ENCODE measurements around the gene ZNF227.
"Not testable (repeated sequence)": the region's sequence is repeated elsewhere in the genome, so short reads cannot be mapped to it uniquely, and the experiment has no call there.

ZNF227 gene

GRCh38 chr19:44212250-44212865, at the start of gene ZNF227:
TSS of gene ZNF227 (plus strand) at chr19:44212532. CDS start at chr19:44217793, 5,261 bp downstream.
- peak; percentile 81 to 96 for DNase-seq

DNA sequence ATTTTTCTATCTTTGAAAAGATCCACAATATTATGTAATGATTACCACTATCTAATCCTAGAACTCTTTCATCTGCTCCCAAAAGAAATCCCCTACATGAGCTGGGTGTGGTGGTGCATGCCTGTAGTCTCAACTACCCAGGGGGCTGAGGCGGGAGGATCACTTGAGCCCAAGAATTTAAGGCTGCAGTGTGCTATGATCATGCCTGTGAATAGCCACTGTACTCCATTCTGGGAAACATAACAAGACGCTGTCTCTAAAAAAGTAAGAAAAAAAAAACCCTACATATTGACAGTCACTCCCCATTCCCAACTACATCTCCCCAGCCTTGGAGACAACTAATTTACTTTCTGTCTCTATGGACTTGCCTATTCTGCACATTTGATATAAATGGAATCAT, 48.5 kb upstream of the ZNF227 start:
- DNase-seq: no peak

- no peak for DNase-seq
Observed at GRCh38 chr19:44164327-44164672, 48.0 kb upstream of the ZNF227 start.

- peak; percentile 91 to 99 for DNase-seq
Observed at GRCh38 chr19:44164673-44165512, 47.4 kb upstream of the ZNF227 start, which contains the start of gene ZNF226. TSS of gene ZNF226 (plus strand) at chr19:44165100. CDS start at chr19:44170081, 4,981 bp downstream.

GRCh38 chr19:44170660-44171059, 41.7 kb upstream of the ZNF227 start:
- not testable (repeated sequence) for DNase-seq

DNA sequence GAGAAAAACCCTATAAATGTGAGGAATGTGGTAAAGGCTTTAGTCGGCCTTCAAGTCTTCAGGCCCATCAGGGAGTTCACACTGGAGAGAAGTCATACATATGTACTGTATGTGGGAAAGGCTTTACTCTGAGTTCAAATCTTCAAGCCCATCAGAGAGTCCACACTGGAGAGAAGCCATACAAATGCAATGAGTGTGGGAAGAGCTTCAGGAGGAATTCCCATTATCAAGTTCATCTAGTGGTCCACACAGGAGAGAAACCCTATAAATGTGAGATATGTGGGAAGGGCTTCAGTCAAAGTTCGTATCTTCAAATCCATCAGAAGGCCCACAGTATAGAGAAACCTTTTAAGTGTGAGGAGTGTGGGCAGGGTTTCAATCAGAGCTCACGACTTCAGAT, 35.7 kb upstream of the ZNF227 start:
- no peak for DNase-seq

GRCh38 chr19:44180968-44181367, 31.4 kb upstream of the ZNF227 start:
- DNase-seq: no peak

GRCh38 chr19:44182145-44182544, 30.2 kb upstream of the ZNF227 start:
- DNase-seq: no peak

GRCh38 chr19:44190020-44190419, 22.3 kb upstream of the ZNF227 start:
- no peak for DNase-seq

DNA sequence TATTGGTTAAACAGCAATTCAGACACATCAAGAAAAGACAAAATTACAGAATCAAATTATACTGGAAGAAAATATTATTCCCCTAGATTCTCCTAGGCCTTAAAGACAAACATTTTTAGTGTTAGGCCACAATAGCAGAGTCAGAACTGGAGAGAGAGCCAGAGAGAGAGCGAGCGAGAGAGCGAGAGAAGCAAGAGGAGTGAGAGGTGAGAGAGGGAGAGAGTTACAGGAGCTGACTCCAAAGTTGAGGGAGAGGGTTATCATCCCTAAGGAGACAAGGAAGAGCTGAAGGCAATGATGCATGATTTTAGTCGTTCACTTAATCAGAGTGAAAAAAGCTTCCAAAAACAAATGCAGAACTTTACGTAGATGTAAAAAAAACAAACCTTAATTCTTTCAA, 20.2 kb upstream of the ZNF227 start:
- no peak for DNase-seq

DNA sequence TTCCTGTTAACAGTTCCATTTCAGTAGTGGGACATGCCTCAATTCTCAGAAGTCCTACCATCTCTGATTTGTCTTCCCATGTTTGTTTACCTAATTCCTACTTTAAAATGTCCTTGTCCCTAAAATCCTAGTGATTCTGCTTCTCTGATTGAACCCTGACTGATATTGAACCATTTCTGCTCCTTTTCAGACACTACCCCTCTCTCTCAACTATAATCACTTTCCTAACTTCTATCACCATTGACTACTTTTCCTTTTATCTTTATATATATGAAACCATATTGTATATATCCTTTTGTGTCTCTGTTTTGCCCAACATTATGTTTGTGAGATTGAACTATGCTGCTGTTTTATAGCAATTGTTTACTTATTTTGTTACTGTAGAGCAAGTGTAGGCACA, 15.6 kb upstream of the ZNF227 start:
- no peak for DNase-seq

- no peak for DNase-seq
Observed at GRCh38 chr19:44202470-44202869, 9.9 kb upstream of the ZNF227 start.

GRCh38 chr19:44202974-44203373, 9.4 kb upstream of the ZNF227 start:
- DNase-seq: no peak

DNA sequence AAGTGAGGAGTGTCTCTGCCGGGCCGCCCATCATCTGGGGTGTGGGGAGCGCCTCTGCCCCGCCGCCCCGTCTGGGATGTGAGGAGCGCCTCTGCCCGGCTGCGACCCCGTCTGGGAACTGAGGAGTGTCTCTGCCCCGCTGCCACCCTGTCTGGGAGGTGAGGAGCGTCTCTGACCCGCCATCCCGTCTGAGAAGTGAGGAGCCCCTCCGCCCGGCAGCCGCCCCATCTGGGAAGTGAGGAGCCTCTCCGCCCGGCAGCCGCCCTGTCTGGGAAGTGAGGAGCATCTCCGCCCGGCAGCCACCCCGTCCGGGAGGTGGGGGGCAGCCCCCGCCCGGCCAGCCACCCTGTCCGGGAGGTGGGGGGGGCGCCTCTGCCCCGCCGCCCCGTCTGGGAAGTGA, 8.5 kb upstream of the ZNF227 start:
- DNase-seq: not testable (repeated sequence)

GRCh38 chr19:44204772-44205171, 7.6 kb upstream of the ZNF227 start:
- no peak for DNase-seq

DNA sequence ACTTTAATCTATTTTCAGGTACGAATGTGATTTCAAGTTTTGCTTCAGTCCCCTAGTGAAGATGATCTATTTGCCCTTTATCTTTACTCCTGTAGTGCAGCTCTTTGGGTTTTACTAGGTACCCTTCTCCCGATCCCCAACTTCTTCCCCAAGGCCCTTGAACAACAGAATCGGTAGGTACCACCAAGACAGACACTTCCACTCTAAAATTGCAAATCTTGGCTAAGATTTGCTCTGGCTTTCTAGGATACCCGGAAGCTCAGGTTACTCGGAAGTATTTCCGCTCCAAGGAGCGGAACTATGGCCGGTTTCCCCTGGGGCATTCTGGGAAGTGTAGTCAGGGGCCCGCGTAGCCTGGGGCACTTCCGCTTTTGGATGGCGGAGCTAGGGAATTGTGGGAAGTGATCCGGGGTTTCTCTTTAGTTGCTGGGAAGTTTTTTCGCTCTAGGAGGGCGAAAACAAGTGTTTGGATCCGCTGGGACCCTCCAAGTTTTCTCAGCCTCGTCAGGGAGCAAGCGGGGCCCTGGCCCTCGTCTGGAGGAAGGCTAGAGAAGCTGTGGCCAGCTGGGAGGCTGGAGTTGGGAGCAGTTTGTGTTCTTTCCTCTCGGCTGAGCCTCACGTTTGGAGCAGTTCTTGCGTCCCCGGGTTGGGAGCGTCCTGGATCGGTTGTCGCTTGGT, 5.1 kb upstream of the ZNF227 start:
- peak; percentile 86 to 95 for DNase-seq

DNA sequence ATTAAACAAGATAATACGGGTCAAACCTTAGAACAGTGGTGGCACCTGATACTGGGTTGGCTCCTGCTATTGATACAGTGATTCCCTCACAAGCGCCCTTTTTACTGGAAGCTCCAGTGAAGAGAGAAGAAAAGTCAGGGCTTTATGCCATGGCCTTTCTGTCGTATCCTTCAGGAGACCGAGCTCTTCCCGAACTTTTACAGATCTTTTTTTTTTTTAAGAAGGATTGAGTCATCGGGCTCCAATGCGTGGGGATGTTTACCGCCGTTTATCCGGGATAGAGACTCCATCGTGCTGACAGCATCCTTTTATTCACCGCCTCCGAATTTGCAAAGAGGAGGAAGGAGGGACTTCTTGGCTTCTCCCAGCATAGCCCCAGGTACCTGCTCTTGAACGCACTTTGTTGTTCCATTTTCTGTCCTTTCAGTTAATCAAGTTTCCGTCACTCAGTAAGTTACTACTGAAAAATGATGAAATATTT, 574 bp downstream of the ZNF227 start:
- DNase-seq: no peak

GRCh38 chr19:44219926-44220325, 7.6 kb downstream of the ZNF227 start:
- DNase-seq: not testable (repeated sequence)

DNA sequence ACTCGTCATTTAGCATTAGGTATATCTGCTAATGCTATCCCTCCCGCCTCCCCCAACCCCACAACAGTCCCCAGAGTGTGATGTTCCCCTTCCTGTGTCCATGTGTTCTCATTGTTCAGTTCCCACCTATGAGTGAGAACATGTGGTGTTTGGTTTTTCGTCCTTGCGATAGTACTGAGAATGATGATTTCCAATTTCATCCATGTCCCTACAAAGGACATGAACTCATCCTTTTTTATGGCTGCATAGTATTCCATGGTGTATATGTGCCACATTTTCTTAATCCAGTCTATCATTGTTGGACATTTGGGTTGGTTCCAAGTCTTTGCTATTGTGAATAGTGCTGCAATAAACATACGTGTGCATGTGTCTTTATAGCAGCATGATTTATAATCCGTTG, 8.4 kb downstream of the ZNF227 start:
- not testable (repeated sequence) for DNase-seq

DNA sequence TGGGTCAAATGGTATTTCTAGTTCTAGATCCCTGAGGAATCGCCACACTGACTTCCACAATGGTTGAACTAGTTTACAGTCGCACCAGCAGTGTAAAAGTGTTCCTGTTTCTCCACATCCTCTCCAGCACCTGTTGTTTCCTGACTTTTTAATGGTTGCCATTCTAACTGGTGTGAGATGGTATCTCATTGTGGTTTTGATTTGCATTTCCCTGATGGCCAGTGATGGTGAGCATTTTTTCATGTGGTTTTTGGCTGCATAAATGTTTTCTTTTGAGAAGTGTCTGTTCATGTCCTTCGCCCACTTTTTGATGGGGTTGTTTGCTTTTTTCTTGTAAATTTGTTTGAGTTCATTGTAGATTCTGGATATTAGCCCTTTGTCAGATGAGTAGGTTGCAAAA, 9.0 kb downstream of the ZNF227 start:
- not testable (repeated sequence) for DNase-seq

DNA sequence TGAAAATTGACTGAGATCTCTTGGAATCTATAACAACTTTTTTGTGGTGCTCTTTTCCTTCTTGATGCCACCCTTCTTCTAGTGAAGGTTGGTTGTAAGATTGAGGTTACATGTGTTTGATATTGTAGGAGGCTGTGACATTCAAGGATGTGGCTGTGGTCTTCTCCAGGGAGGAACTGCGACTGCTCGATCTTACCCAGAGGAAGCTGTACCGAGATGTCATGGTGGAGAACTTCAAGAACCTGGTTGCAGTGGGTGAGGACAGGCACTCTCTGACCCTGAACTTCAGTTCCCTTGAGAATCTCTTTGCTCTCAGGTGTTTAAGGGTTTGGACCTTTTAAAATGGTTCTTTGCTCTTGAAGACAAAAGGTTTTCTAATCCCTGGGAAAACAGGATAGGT, 16.0 kb downstream of the ZNF227 start:
- DNase-seq: no peak

DNA sequence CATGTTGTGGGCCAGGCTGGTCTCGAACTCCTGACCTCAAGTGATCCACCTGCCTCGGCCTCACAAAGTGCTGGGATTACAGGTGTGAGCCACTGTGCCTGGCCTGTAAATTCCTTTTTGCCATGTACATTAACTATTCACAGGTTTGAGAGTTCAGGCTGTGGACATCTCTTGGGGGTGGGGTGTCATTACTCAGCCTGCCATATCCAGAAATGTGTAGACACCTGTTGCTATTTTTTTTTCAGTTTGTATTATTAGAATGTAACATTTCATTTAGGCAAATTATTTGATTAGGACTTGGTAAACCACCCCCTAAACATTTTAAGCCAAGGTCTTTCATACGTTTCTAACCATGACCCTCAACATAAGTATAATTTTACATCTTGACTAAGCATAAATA, 20.5 kb downstream of the ZNF227 start:
- no peak for DNase-seq

DNA sequence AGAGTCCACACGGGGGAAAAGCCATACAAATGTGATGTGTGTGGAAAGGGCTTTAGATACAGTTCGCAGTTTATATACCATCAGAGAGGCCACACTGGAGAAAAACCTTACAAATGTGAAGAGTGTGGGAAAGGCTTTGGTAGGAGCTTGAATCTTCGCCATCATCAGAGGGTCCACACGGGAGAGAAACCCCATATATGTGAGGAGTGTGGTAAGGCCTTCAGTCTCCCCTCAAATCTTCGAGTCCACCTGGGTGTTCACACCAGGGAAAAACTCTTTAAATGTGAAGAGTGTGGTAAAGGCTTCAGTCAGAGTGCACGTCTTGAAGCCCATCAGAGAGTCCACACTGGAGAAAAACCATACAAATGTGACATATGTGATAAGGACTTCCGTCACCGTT, 24.1 kb downstream of the ZNF227 start:
- DNase-seq: no peak

DNA sequence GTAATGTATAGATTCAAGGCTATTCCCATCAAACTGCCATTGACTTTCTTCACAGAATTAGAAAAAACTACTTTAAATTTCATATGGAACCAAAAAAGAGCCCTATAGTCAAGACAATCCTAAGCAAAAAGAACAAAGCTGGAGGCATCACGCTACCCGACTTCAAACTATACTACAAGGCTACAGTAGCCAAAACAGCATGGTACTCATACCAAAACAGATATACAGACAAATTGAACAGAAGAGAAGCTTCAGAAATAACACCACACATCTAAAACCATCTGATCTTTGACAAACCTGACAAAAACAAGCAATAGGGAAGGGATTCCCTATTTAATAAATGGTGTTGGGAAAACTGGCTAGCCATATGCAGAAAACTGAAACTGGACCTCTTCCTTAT, 40.0 kb downstream of the ZNF227 start:
- DNase-seq: not testable (repeated sequence)

Measured in hippocampal formation (tissue), 2 donors.